Cardiac muscle cell (in vitro differentiated cells and primary cell): Measurements from ENCODE around the gene NEGR1. TPM values are rescaled to one million over a fixed set of nuclear protein-coding genes. Genes with fewer than 3 reads are reported as not detected.

Source experiments
- DNase-seq, 2 donors: peaks; one replicate each; pipeline versions ENCODE4 v3.0.0 to v3.0.0-alpha.2; 2010 to 2017; ENCODE audit warnings: low read depth in 1 of 2, low spot score in 1 of 2
- H3K27ac ChIP-seq: fragments of 200-600 bp; sonication (generic); 2 replicates; pipeline ENCODE4 v1.5.1; 2016
- H3K27me3 ChIP-seq: fragments of 200-600 bp; sonication (generic); 2 replicates; pipeline ENCODE4 v1.6.0; 2016; ENCODE audit warnings: control low read depth
- H3K36me3 ChIP-seq: fragments of 200-600 bp; sonication (generic); 2 replicates; pipeline ENCODE4 v1.5.1; 2016; ENCODE audit warnings: control low read depth
- H3K4me1 ChIP-seq: fragments of 200-600 bp; sonication (generic); 2 replicates; pipeline ENCODE4 v1.8.1; 2017; ENCODE audit warnings: low read depth, mild to moderate bottlenecking, mixed run types
- H3K4me3 ChIP-seq: fragments of 200-600 bp; sonication (generic); 2 replicates; pipeline ENCODE4 v1.5.1; 2016; ENCODE audit warnings: mild to moderate bottlenecking
- H3K9me3 ChIP-seq: fragments of 200-600 bp; sonication (generic); 2 replicates; pipeline ENCODE4 v1.5.1; 2017; ENCODE audit warnings: low read depth, mild to moderate bottlenecking, control low read depth
- CTCF ChIP-seq: IDR thresholded peaks from 2 replicates; pipeline ENCODE4 v1.5.1; 2012; ENCODE audit warnings: low read depth, mild to moderate bottlenecking, low read length
- polyA plus RNA-seq: library from polyadenylated mRNA; unstranded; fragments of >200 nt; fragmentation: Nextera tagmentation; extraction: Ambion mirVana; gene quantifications from 2 replicates; pipeline ENCODE4 v1.2.1, GENCODE V29; 2016
- total RNA-seq: library from RNA; depleted of rRNA; stranded (reverse); fragments of >200 nt; gene quantifications from 2 replicates; pipeline ENCODE4 v1.2.3, GENCODE V29; 2016

NEGR1 gene
- total and polyA plus RNA-seq, 2 experiments from 2014 or later = 0.06 to 0.20 TPM

DNA sequence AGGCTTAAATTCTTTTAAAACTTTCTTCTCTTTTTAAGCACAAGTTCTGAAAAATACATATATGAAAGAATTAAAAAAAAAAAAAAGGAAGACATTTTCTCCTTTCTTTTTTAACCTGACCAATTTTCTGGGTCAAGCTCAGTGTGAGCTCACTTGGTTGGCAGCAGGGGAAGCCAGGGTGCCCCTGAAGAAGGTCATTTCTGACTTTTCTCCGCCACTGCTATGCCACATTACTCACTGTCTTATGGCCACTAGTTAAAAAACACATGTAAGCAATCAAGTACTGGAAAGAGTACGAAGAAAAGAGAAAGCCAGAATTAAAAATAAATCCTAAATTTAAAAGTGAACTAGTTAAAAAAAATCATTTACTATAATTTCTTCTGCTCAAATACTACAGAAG lies 275.0 kb downstream of the NEGR1 start:
- Histone ChIP-seq H3K27ac (no peak overlapping the region), H3K27me3 (no peaks in the 10 kb centered on the region), H3K4me1 (peaks cover 35% of the 10 kb centered on the region), H3K4me3 (no peak overlapping the region), H3K36me3 (no peaks in the 10 kb centered on the region), H3K9me3 (no peaks in the 10 kb centered on the region)
- DNase-seq = no peak
- TF ChIP-seq CTCF = no peak

GRCh38 chr1:72006092-72006491 lies 276.2 kb downstream of the NEGR1 start:
- TF ChIP-seq CTCF = no peak
- Histone ChIP-seq H3K27ac (no peak overlapping the region), H3K9me3 (no peaks in the 10 kb centered on the region), H3K27me3 (no peaks in the 10 kb centered on the region), H3K4me1 (peaks cover 23% of the 10 kb centered on the region), H3K36me3 (no peaks in the 10 kb centered on the region), H3K4me3 (no peak overlapping the region)
- DNase-seq = no peak

DNA sequence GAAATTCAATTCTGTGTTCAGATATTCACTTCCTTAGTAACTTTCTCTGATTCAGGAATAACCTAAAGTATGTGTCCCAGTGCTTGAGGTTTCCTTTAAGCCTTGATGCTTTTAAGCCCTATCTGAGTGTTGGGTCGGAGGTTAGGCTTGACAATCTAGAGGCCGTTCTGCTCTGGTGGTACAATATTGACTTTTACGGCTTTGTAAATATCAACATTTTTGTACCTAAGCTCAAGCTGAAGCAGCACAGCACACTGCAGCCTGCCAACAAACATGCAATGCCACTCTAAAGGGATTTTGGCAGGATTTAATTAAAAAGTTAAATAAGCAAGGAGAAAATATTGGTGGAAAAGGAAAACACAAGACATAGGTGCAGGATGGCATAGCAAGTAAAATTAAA lies 279.2 kb downstream of the NEGR1 start:
- TF ChIP-seq CTCF = no peak
- H3K4me3 ChIP-seq = no peak overlapping the region
- no peaks in the 10 kb centered on the region for H3K36me3 ChIP-seq
- no peak overlapping the region for H3K27ac ChIP-seq
- H3K9me3 ChIP-seq = no peaks in the 10 kb centered on the region
- DNase-seq = no peak
- H3K27me3 ChIP-seq = no peaks in the 10 kb centered on the region
- peaks cover 10% of the 10 kb centered on the region for H3K4me1 ChIP-seq

DNA sequence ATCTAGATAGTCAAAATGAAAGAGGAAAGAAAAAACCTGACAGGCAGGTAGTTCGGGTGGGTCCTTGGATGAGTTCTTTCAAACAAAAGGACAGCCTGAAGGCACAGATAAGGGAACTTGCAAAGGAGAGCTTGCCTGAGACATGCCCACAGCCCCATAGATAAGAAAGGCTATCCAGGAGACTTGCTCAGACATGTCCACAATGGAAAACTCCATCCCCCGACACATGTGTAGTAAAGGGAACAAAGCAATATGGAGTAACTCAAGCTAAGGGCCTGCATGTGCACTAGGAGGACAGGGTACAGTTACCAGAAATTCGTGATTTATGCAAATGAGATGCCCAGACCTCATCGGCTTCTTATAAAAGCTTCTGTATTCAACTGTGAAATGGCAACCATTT lies 281.5 kb downstream of the NEGR1 start:
- DNase-seq = peak in 1 of 2 donors; percentile 3
- Histone ChIP-seq H3K36me3 (no peaks in the 10 kb centered on the region), H3K4me1 (peaks cover 4% of the 10 kb centered on the region), H3K4me3 (no peak overlapping the region), H3K9me3 (no peaks in the 10 kb centered on the region), H3K27ac (no peak overlapping the region), H3K27me3 (no peaks in the 10 kb centered on the region)
- no peak for TF ChIP-seq CTCF

DNA sequence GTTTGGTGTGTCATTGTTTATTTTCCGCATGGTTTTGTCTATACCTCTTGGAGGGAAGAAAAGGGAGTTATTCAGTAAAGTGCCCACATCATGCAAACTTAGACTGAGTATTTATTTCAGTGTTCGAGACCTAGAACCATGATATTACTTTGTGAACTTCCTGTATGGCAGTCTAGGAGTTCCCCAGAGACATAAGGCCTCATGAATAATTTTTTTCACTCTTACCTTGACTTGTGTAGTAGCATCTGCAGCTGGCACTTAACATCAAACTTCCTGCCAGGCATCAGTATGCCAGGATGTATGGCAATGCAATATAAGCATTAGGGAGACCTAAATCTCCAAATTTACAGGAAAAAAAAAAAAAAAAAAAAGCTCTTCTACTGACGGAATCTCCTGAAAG lies 287.7 kb downstream of the NEGR1 start:
- H3K27me3 ChIP-seq = no peaks in the 10 kb centered on the region
- no peaks in the 10 kb centered on the region for H3K36me3 ChIP-seq
- no peak for DNase-seq
- TF ChIP-seq CTCF = no peak
- H3K4me3 ChIP-seq = no peak overlapping the region
- H3K9me3 ChIP-seq = no peaks in the 10 kb centered on the region
- H3K27ac ChIP-seq = no peak overlapping the region
- no peaks in the 10 kb centered on the region for H3K4me1 ChIP-seq

- H3K4me3 ChIP-seq = no peak overlapping the region
- H3K4me1 ChIP-seq = peaks cover 18% of the 10 kb centered on the region
- no peaks in the 10 kb centered on the region for H3K36me3 ChIP-seq
- H3K9me3 ChIP-seq = no peaks in the 10 kb centered on the region
- no peak for DNase-seq
- peak overlapping the region; percentile 46 for H3K27ac ChIP-seq
- H3K27me3 ChIP-seq = no peaks in the 10 kb centered on the region
- no peak for TF ChIP-seq CTCF
Measured at GRCh38 chr1:71987181-71987580, 295.2 kb downstream of the NEGR1 start.
